GM23338 (cell line): ENCODE results near the gene OR10A4. TPM values are rescaled to one million over a fixed set of nuclear protein-coding genes. Genes with fewer than 3 reads are reported as not detected.
A peak's percentile ranks its signal among the peaks of the same experiment; 100 is the strongest.

Experiments
- ATAC-seq: fragments of 200-7000 bp; cut with Tn5 transposase; 3 replicates; pipeline ENCODE4 v1.9.1; 2020
- DNase-seq: peaks from one replicate; pipeline ENCODE4 v3.0.0-alpha.2; 2015; ENCODE audit warnings: low spot score
- H2AFZ ChIP-seq: fragments of 200-600 bp; sonication (generic); 2 replicates; pipeline ENCODE4 v1.8.0; 2016; ENCODE audit warnings: antibody characterized with exemption, mild to moderate bottlenecking, moderate library complexity
- H3F3A ChIP-seq: fragments of 200-600 bp; sonication (generic); replicated peaks from 2 replicates; pipeline ENCODE4 v1.8.0; 2017; ENCODE audit warnings: antibody characterized with exemption, mixed run types, low read depth
- H3K27ac ChIP-seq: fragments of 200-600 bp; sonication (generic); 2 replicates; pipeline ENCODE4 v1.6.1; 2016; ENCODE audit warnings: low read depth
- H3K27me3 ChIP-seq: fragments of 200-600 bp; sonication (generic); 2 replicates; pipeline ENCODE4 v1.8.0; 2016; ENCODE audit warnings: mild to moderate bottlenecking, mixed run types, moderate library complexity; ENCODE audit not compliant: insufficient read depth
- H3K36me3 ChIP-seq: fragments of 200-600 bp; sonication (generic); 2 replicates; pipeline ENCODE4 v1.8.0; 2016; ENCODE audit warnings: mild to moderate bottlenecking; ENCODE audit not compliant: insufficient read depth
- H3K4me1 ChIP-seq: fragments of 200-600 bp; sonication (generic); 2 replicates; pipeline ENCODE4 v1.8.0; 2016; ENCODE audit warnings: mild to moderate bottlenecking, moderate library complexity; ENCODE audit not compliant: insufficient read depth
- H3K4me2 ChIP-seq: fragments of 200-600 bp; sonication (generic); 2 replicates; pipeline ENCODE4 v1.7.1; 2017; ENCODE audit warnings: mixed run types
- H3K4me3 ChIP-seq: fragments of 200-600 bp; sonication (generic); 2 replicates; pipeline ENCODE4 v1.6.1; 2016; ENCODE audit warnings: mixed run types
- H3K79me2 ChIP-seq: fragments of 200-600 bp; sonication (generic); replicated peaks from 2 replicates; pipeline ENCODE4 v1.8.0; 2017; ENCODE audit warnings: mild to moderate bottlenecking; ENCODE audit not compliant: insufficient read depth
- H3K9me2 ChIP-seq: fragments of 200-600 bp; sonication (generic); 2 replicates; pipeline ENCODE4 v1.8.0; 2017; ENCODE audit not compliant: insufficient read depth
- H4K20me1 ChIP-seq: fragments of 200-600 bp; sonication (generic); replicated peaks from 2 replicates; pipeline ENCODE4 v1.8.0; 2017; ENCODE audit warnings: mild to moderate bottlenecking; ENCODE audit not compliant: insufficient read depth
- H3K27ac Mint-ChIP-seq: 2 replicates; pipeline ENCODE4 v1.8.0; 2020; ENCODE audit warnings: inconsistent platforms, mild to moderate bottlenecking, moderate library complexity, mixed read lengths
- H3K27me3 Mint-ChIP-seq: 3 replicates; pipeline ENCODE4 v1.8.0; 2022; ENCODE audit warnings: low read depth, mild to moderate bottlenecking, moderate library complexity, mixed read lengths, inconsistent platforms; ENCODE audit not compliant: insufficient read depth, poor library complexity
- H3K36me3 Mint-ChIP-seq: 3 replicates; pipeline ENCODE4 v1.8.0; 2021; ENCODE audit warnings: low read depth, mild to moderate bottlenecking, inconsistent platforms, moderate library complexity, mixed read lengths
- H3K4me1 Mint-ChIP-seq: 3 replicates; pipeline ENCODE4 v1.8.0; 2020; ENCODE audit warnings: mild to moderate bottlenecking, inconsistent platforms, mixed read lengths
- H3K4me3 Mint-ChIP-seq: 3 replicates; pipeline ENCODE4 v1.8.0; 2021; ENCODE audit warnings: moderate library complexity, mild to moderate bottlenecking, inconsistent platforms, mixed read lengths
- H3K9me3 Mint-ChIP-seq: 3 replicates; pipeline ENCODE4 v1.8.0; 2020; ENCODE audit warnings: moderate library complexity, mild to moderate bottlenecking, inconsistent platforms, mixed read lengths
- CREB1 ChIP-seq: fragments of 250-450 bp; sonication (Bioruptor Pico); IDR thresholded peaks from 2 replicates; pipeline ENCODE4 v1.5.0; 2020; ENCODE audit warnings: low read depth, mild to moderate bottlenecking, moderate library complexity
- EZH2 ChIP-seq: fragments of 200-600 bp; sonication (generic); IDR thresholded peaks from one replicate; pipeline ENCODE4 v1.8.0; 2017; ENCODE audit warnings: antibody characterized with exemption, mild to moderate bottlenecking, low read depth; ENCODE audit not compliant: unreplicated experiment
- EZH2phosphoT487 ChIP-seq: fragments of 200-600 bp; sonication (generic); IDR thresholded peaks from one replicate; pipeline ENCODE4 v1.8.1; 2018; ENCODE audit warnings: antibody characterized with exemption; ENCODE audit not compliant: unreplicated experiment
- JUNB ChIP-seq: IDR thresholded peaks from one replicate; pipeline ENCODE4 v1.6.1; 2016; ENCODE audit warnings: antibody characterized with exemption; ENCODE audit not compliant: unreplicated experiment
- NANOG ChIP-seq: IDR thresholded peaks from 2 replicates; pipeline ENCODE4 v1.6.1; 2016; ENCODE audit warnings: antibody characterized with exemption, borderline replicate concordance
- POLR2AphosphoS5 ChIP-seq: IDR thresholded peaks from 2 replicates; pipeline ENCODE4 v1.6.1; 2016; ENCODE audit warnings: antibody characterized with exemption, low read depth
- STAT1 ChIP-seq: IDR thresholded peaks from one replicate; pipeline ENCODE4 v1.6.1; 2016; ENCODE audit warnings: antibody characterized with exemption; ENCODE audit not compliant: unreplicated experiment
- ZNF114 ChIP-seq: fragments of 250-450 bp; sonication (Bioruptor Pico); IDR thresholded peaks from 2 replicates; pipeline ENCODE4 v1.5.0; 2020; ENCODE audit warnings: mild to moderate bottlenecking, moderate library complexity
- ZNF331 ChIP-seq: fragments of 250-450 bp; sonication (Bioruptor Pico); IDR thresholded peaks from 2 replicates; pipeline ENCODE4 v1.5.0; 2020; ENCODE audit warnings: low read depth, mild to moderate bottlenecking, moderate library complexity
- polyA plus RNA-seq: library from polyadenylated mRNA; unstranded; fragments of >200 nt; fragmentation: Nextera tagmentation; extraction: Ambion mirVana; gene quantifications from 2 replicates; pipeline ENCODE4 v1.2.1, GENCODE V29; 2016
- total RNA-seq: library from RNA; depleted of rRNA; stranded (reverse); fragments of >200 nt; shearing (Covaris generic); gene quantifications from 2 replicates; pipeline ENCODE4 v1.2.3, GENCODE V29; 2014
- TF ChIP-seq, protein P1 (sequence below): IDR thresholded peaks from 2 replicates; pipeline ENCODE4 v1.6.1; 2016; ENCODE audit warnings: antibody characterized with exemption
- TF ChIP-seq, protein P2 (sequence below): IDR thresholded peaks from one replicate; pipeline ENCODE4 v1.6.1; 2018; ENCODE audit warnings: antibody characterized with exemption; ENCODE audit not compliant: unreplicated experiment
- TF ChIP-seq, protein P3 (sequence below): fragments of 250-450 bp; sonication (Bioruptor Pico); IDR thresholded peaks from 2 replicates; pipeline ENCODE4 v1.5.0; 2020; ENCODE audit warnings: mild to moderate bottlenecking, moderate library complexity
- TF ChIP-seq, protein P4 (sequence below), 2 experiments: fragments of 200-600 bp in 1 of 2; sonication (generic) in 1 of 2; conservative IDR thresholded peaks; 2 replicates each; pipeline versions ENCODE4 v1.5.1 to v1.6.1; 2016 to 2017; ENCODE audit warnings: antibody characterized with exemption in 2 of 2, low read depth in 2 of 2, mild to moderate bottlenecking in 2 of 2, moderate library complexity in 1 of 2

Gene OR10A4
- total and polyA plus RNA-seq, 2 experiments from 2014 or later: 0.21 TPM; not detected in 1

DNA sequence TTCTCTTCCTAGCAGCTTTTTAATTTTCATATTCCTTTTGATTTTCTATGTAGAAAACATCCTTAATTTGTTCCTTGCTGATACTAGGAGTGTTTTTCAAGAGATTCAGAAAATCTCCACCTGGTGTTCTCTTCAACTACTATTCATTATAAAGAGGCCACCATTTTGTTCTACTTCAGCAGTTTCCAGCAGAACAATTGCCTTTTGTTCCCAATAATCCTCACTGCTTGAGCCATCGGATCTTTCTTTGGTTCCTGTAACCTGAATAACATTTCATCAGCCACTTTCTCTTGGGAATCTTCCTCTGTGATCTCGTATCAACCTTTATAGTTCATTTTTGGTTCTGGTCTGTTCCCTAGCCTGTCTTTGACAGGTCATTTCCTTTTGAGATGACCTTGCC, 32.8 kb upstream of the OR10A4 start:
- ATAC-seq (no peak; the same call in 2 of the 3 replicates), DNase-seq (peak; percentile 20)
- H3K4me1 Mint-ChIP-seq: peaks cover 18% of the 10 kb centered on the region
- 0 out of 3 replicates have a peak, but pooled peaks cover 6% of the 10 kb centered on the region for H3K36me3 Mint-ChIP-seq
- no peak overlapping the region for H3K4me3 Mint-ChIP-seq
- H3K27me3 Mint-ChIP-seq: peaks cover 1% of the 10 kb centered on the region
- no peaks in the 10 kb centered on the region for H4K20me1 ChIP-seq
- H3K9me3 Mint-ChIP-seq: peaks cover 6% of the 10 kb centered on the region
- H3K79me2 ChIP-seq: no peaks in the 10 kb centered on the region
- peaks cover 15% of the 10 kb centered on the region; the same call in 1 of the 2 replicates for H3K4me1 ChIP-seq
- H3F3A ChIP-seq: no peaks in the 10 kb centered on the region
- no peaks in the 10 kb centered on the region for H3K36me3 ChIP-seq
- peaks cover 18% of the 10 kb centered on the region; the same call in 1 of the 2 replicates for H3K9me2 ChIP-seq
- no peaks in the 10 kb centered on the region for H3K27me3 ChIP-seq
- H3K4me2 ChIP-seq: no peak overlapping the region
- H3K4me3 ChIP-seq: no peak overlapping the region
- peak overlapping the region; percentile 22; the same call in 1 of the 2 replicates for H3K27ac Mint-ChIP-seq
- H2AFZ ChIP-seq: peak overlapping the region; percentile 0; the same call in 1 of the 2 replicates
- no peak overlapping the region for H3K27ac ChIP-seq
- TF ChIP-seq CREB1 (CRISPR knock-in tag) (no peak), ZNF114 (CRISPR knock-in tag) (no peak), POLR2AphosphoS5 (no peak), NANOG (no peak), JUNB (no peak), EZH2phosphoT487 (no peak), ZNF331 (no peak), STAT1 (no peak), EZH2 (no peak)
- TF ChIP-seq, protein P1, sequence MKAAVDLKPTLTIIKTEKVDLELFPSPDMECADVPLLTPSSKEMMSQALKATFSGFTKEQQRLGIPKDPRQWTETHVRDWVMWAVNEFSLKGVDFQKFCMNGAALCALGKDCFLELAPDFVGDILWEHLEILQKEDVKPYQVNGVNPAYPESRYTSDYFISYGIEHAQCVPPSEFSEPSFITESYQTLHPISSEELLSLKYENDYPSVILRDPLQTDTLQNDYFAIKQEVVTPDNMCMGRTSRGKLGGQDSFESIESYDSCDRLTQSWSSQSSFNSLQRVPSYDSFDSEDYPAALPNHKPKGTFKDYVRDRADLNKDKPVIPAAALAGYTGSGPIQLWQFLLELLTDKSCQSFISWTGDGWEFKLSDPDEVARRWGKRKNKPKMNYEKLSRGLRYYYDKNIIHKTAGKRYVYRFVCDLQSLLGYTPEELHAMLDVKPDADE: no peak
- TF ChIP-seq, protein P2, sequence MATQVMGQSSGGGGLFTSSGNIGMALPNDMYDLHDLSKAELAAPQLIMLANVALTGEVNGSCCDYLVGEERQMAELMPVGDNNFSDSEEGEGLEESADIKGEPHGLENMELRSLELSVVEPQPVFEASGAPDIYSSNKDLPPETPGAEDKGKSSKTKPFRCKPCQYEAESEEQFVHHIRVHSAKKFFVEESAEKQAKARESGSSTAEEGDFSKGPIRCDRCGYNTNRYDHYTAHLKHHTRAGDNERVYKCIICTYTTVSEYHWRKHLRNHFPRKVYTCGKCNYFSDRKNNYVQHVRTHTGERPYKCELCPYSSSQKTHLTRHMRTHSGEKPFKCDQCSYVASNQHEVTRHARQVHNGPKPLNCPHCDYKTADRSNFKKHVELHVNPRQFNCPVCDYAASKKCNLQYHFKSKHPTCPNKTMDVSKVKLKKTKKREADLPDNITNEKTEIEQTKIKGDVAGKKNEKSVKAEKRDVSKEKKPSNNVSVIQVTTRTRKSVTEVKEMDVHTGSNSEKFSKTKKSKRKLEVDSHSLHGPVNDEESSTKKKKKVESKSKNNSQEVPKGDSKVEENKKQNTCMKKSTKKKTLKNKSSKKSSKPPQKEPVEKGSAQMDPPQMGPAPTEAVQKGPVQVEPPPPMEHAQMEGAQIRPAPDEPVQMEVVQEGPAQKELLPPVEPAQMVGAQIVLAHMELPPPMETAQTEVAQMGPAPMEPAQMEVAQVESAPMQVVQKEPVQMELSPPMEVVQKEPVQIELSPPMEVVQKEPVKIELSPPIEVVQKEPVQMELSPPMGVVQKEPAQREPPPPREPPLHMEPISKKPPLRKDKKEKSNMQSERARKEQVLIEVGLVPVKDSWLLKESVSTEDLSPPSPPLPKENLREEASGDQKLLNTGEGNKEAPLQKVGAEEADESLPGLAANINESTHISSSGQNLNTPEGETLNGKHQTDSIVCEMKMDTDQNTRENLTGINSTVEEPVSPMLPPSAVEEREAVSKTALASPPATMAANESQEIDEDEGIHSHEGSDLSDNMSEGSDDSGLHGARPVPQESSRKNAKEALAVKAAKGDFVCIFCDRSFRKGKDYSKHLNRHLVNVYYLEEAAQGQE: no peak
- TF ChIP-seq, protein P3, sequence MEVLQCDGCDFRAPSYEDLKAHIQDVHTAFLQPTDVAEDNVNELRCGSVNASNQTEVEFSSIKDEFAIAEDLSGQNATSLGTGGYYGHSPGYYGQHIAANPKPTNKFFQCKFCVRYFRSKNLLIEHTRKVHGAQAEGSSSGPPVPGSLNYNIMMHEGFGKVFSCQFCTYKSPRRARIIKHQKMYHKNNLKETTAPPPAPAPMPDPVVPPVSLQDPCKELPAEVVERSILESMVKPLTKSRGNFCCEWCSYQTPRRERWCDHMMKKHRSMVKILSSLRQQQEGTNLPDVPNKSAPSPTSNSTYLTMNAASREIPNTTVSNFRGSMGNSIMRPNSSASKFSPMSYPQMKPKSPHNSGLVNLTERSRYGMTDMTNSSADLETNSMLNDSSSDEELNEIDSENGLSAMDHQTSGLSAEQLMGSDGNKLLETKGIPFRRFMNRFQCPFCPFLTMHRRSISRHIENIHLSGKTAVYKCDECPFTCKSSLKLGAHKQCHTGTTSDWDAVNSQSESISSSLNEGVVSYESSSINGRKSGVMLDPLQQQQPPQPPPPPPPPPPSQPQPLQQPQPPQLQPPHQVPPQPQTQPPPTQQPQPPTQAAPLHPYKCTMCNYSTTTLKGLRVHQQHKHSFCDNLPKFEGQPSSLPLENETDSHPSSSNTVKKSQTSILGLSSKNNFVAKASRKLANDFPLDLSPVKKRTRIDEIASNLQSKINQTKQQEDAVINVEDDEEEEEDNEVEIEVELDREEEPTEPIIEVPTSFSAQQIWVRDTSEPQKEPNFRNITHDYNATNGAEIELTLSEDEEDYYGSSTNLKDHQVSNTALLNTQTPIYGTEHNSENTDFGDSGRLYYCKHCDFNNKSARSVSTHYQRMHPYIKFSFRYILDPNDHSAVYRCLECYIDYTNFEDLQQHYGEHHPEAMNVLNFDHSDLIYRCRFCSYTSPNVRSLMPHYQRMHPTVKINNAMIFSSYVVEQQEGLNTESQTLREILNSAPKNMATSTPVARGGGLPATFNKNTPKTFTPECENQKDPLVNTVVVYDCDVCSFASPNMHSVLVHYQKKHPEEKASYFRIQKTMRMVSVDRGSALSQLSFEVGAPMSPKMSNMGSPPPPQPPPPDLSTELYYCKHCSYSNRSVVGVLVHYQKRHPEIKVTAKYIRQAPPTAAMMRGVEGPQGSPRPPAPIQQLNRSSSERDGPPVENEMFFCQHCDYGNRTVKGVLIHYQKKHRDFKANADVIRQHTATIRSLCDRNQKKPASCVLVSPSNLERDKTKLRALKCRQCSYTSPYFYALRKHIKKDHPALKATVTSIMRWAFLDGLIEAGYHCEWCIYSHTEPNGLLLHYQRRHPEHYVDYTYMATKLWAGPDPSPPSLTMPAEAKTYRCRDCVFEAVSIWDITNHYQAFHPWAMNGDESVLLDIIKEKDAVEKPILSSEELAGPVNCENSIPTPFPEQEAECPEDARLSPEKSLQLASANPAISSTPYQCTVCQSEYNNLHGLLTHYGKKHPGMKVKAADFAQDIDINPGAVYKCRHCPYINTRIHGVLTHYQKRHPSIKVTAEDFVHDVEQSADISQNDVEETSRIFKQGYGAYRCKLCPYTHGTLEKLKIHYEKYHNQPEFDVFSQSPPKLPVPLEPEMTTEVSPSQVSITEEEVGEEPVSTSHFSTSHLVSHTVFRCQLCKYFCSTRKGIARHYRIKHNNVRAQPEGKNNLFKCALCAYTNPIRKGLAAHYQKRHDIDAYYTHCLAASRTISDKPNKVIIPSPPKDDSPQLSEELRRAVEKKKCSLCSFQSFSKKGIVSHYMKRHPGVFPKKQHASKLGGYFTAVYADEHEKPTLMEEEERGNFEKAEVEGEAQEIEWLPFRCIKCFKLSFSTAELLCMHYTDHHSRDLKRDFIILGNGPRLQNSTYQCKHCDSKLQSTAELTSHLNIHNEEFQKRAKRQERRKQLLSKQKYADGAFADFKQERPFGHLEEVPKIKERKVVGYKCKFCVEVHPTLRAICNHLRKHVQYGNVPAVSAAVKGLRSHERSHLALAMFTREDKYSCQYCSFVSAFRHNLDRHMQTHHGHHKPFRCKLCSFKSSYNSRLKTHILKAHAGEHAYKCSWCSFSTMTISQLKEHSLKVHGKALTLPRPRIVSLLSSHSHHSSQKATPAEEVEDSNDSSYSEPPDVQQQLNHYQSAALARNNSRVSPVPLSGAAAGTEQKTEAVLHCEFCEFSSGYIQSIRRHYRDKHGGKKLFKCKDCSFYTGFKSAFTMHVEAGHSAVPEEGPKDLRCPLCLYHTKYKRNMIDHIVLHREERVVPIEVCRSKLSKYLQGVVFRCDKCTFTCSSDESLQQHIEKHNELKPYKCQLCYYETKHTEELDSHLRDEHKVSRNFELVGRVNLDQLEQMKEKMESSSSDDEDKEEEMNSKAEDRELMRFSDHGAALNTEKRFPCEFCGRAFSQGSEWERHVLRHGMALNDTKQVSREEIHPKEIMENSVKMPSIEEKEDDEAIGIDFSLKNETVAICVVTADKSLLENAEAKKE (CRISPR knock-in tag): no peak
- TF ChIP-seq, protein P4, sequence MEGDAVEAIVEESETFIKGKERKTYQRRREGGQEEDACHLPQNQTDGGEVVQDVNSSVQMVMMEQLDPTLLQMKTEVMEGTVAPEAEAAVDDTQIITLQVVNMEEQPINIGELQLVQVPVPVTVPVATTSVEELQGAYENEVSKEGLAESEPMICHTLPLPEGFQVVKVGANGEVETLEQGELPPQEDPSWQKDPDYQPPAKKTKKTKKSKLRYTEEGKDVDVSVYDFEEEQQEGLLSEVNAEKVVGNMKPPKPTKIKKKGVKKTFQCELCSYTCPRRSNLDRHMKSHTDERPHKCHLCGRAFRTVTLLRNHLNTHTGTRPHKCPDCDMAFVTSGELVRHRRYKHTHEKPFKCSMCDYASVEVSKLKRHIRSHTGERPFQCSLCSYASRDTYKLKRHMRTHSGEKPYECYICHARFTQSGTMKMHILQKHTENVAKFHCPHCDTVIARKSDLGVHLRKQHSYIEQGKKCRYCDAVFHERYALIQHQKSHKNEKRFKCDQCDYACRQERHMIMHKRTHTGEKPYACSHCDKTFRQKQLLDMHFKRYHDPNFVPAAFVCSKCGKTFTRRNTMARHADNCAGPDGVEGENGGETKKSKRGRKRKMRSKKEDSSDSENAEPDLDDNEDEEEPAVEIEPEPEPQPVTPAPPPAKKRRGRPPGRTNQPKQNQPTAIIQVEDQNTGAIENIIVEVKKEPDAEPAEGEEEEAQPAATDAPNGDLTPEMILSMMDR (conservative IDR thresholded peaks at IDR 0.05; ENCODE audit: low read depth in 2 of 2): no peak
